Heart left ventricle (tissue), 16 donors: ENCODE data around the gene EEF1A1. TPM values are rescaled to one million over a fixed set of nuclear protein-coding genes. Genes with fewer than 3 reads are reported as not detected.

Source experiments
- ATAC-seq, 4 donors: fragments of 200-7000 bp; cut with Tn5 transposase; one replicate each; pipeline ENCODE4 v1.9.1; 2020 to 2022; ENCODE audit warnings: moderate library complexity in 4 of 4, mild to moderate bottlenecking in 3 of 4, moderate number of reproducible peaks in 1 of 4
- DNase-seq, 5 donors: peaks; one replicate each; pipeline ENCODE4 v3.0.0-alpha.2; 2020
- H3K27ac ChIP-seq, 12 donors: fragments of 200-600 bp; sonication (generic) in 4 of 12; one replicate each; pipeline versions ENCODE4 v1.5.0 to v1.8.0; 2016 to 2022; ENCODE audit warnings: mild to moderate bottlenecking in 2 of 12
- H3K27me3 ChIP-seq, 9 donors: fragments of 200-600 bp; sonication (generic) in 2 of 9; one replicate each; pipeline versions ENCODE4 v1.5.1 to v1.8.0; 2016 to 2022; ENCODE audit warnings: mild to moderate bottlenecking in 3 of 9
- H3K36me3 ChIP-seq, 9 donors: fragments of 200-600 bp; sonication (generic) in 2 of 9; one replicate each; pipeline versions ENCODE4 v1.5.0 to v1.8.0; 2018 to 2022; ENCODE audit warnings: mild to moderate bottlenecking in 2 of 9
- H3K4me1 ChIP-seq, 12 donors: fragments of 200-600 bp; sonication (generic) in 4 of 12; one replicate each; pipeline versions ENCODE4 v1.5.0 to v1.8.0; 2016 to 2022; ENCODE audit warnings: mild to moderate bottlenecking in 3 of 12
- H3K4me3 ChIP-seq, 12 donors: fragments of 200-600 bp; sonication (generic) in 4 of 12; one replicate each; pipeline versions ENCODE4 v1.5.0 to v1.8.0; 2017 to 2022; ENCODE audit warnings: mild to moderate bottlenecking in 9 of 12, moderate library complexity in 4 of 12
- H3K9me3 ChIP-seq, 12 donors: fragments of 200-600 bp; sonication (generic) in 4 of 12; one replicate each; pipeline versions ENCODE4 v1.5.0 to v1.8.0; 2016 to 2022; ENCODE audit warnings: mild to moderate bottlenecking in 1 of 12
- POLR2A ChIP-seq, 2 donors: fragments of 450-650 bp; IDR thresholded peaks; one replicate each; pipeline ENCODE4 v1.6.1; 2017; ENCODE audit warnings: antibody characterized with exemption in 2 of 2, mild to moderate bottlenecking in 2 of 2, moderate library complexity in 2 of 2
- WGBS, 4 donors: extraction: QIAGEN DNeasy Blood & Tissue Kit in 2 of 4; methylation state at CpG; one replicate each; pipeline versions ENCODE4 v1.1.5 to v1.1.7; 2013 to 2018; 5-methylcytosine and 5-hydroxymethylcytosine counted together
- intact Hi-C, 10 donors: fragments of 100-400 bp; cut with DNase I; formaldehyde crosslinking; loops; one replicate each; pipeline versions ENCODE4 v1.11.1 to v1.14.2; 2022
- polyA plus RNA-seq, 2 donors: library from polyadenylated mRNA; stranded (reverse); fragments of 200-250 nt; gene quantifications; one replicate each; pipeline ENCODE4 v1.2.3, GENCODE V29; 2013
- total RNA-seq, 9 donors: library from RNA; depleted of rRNA in 2 of 9; stranded (reverse); fragments of >200 nt in 2 of 9; fragmentation: NEBNext Ultra II Directional in 3 of 9; extraction: Animal tissue kit (Norgen Biotek cat#: 25700) in 3 of 9; gene quantifications; one replicate each; pipeline versions ENCODE4 v1.1.0 to v1.2.4, GENCODE V29; 2016 to 2023
- TF ChIP-seq, protein P1 (sequence below), 12 donors: fragments of 200-600 bp; sonication (generic) in 4 of 12; IDR thresholded peaks; one replicate each; pipeline versions ENCODE4 v1.5.0 to v1.8.0; 2018 to 2022; ENCODE audit warnings: antibody characterized with exemption in 12 of 12, mild to moderate bottlenecking in 5 of 12
- donor health status: ischemic (EF 13 %, LVEDD 7.1; RV severe dilation, severe dysfunction).
- donor health status: healthy with polysubstance abuse.
- donor health status: DM: no; HTN: yes; CAD: no.
- donor health status: DM: no; HTN: no; CAD: no.
- donor health status: ischemic (EF 25% LVEDD 6.9; RV normal size, moderate dysfunction).
- donor health status: ischemic (EF 25% LVEDD 5.7; RV mildly dilated, moderate dysfunction).
- donor health status: healthy.
- donor health status: DM: yes; HTN: yes; CAD: no.
- donor health status: ischemic (EF 35%, LVEDD 5.7; RV mildly dilated, moderate dysfunction).
- donor health status: nonischemic (EF 11% LVEDD 7.7; RV severe dilation, severe dysfunction).
- donor health status: DM: yes; HTN: yes; CAD: no.
- donor health status: PGD.
- donor health status: ischemic (EF 29% LVEDD 5.4; RV normal size, mild dysfunction).
- donor health status: nonischemic (EF 23%, LVEDD 6.1; RV moderate dilation, normal function).

Gene EEF1A1
- total and polyA plus RNA-seq, 11 donors = 743 to 4,205 (median 1,528) TPM

DNA sequence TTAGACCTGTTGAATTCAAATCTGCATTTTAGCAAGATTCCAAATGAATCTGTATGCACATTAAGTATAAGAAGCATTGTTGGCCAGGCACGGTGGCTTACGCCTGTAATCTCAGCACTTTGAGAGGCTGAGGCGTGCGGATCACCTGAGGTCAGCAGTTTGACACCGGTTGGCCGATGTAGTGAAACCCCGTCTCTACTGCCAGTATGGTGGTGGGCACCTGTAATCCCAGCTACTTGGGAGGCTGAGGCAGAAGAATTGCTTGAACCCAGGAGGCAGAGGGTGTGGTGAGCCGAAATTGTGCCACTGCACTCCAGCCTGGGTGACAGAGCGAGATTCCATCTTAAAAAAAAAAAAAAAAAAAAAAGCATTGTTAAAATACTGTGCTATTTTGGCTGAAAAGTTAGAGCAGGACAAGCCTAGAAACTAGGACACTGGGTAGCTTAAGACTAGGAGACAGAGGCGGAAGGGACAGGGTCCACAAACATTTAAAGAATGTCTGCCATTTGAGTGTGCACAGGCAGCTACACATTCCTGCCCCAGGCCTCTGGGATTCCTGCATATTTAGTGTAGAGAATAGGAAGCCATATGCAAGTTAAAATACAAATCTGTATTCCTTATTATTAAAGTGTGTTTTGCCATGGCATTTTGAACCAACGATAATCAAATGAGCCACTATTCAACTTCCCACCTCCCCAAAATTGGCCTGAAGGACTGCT is 45.1 kb upstream of the EEF1A1 start:
- peaks cover 0 to 16% (median 3%) of the 10 kb centered on the region in 12 donors for H3K4me1 ChIP-seq
- no peak overlapping the region for H3K4me3 ChIP-seq
- 90 to 94% (median 93%) methylated on average over 11 of the region's 11 CpGs for WGBS, 4 donors
- TF ChIP-seq, protein P1, sequence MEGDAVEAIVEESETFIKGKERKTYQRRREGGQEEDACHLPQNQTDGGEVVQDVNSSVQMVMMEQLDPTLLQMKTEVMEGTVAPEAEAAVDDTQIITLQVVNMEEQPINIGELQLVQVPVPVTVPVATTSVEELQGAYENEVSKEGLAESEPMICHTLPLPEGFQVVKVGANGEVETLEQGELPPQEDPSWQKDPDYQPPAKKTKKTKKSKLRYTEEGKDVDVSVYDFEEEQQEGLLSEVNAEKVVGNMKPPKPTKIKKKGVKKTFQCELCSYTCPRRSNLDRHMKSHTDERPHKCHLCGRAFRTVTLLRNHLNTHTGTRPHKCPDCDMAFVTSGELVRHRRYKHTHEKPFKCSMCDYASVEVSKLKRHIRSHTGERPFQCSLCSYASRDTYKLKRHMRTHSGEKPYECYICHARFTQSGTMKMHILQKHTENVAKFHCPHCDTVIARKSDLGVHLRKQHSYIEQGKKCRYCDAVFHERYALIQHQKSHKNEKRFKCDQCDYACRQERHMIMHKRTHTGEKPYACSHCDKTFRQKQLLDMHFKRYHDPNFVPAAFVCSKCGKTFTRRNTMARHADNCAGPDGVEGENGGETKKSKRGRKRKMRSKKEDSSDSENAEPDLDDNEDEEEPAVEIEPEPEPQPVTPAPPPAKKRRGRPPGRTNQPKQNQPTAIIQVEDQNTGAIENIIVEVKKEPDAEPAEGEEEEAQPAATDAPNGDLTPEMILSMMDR (IDR thresholded peaks at IDR 0.05) = no peak
- TF ChIP-seq POLR2A (IDR thresholded peaks at IDR 0.05) = no peak
- no peaks in the 10 kb centered on the region for H3K9me3 ChIP-seq
- ATAC-seq (no peak), DNase-seq (no peak)
- intact Hi-C loops = loop anchor here in 2 of 10 donors (5.0 kb wide), 1 partner anchor 44 kb away; the partner anchor contains the start of gene EEF1A1 (in 2 of the 2)
- no peaks in the 10 kb centered on the region for H3K27me3 ChIP-seq
- no peaks in the 10 kb centered on the region for H3K36me3 ChIP-seq
- peak overlapping the region in 6 of 12 donors; percentile 14 to 86 (median 58) for H3K27ac ChIP-seq

DNA sequence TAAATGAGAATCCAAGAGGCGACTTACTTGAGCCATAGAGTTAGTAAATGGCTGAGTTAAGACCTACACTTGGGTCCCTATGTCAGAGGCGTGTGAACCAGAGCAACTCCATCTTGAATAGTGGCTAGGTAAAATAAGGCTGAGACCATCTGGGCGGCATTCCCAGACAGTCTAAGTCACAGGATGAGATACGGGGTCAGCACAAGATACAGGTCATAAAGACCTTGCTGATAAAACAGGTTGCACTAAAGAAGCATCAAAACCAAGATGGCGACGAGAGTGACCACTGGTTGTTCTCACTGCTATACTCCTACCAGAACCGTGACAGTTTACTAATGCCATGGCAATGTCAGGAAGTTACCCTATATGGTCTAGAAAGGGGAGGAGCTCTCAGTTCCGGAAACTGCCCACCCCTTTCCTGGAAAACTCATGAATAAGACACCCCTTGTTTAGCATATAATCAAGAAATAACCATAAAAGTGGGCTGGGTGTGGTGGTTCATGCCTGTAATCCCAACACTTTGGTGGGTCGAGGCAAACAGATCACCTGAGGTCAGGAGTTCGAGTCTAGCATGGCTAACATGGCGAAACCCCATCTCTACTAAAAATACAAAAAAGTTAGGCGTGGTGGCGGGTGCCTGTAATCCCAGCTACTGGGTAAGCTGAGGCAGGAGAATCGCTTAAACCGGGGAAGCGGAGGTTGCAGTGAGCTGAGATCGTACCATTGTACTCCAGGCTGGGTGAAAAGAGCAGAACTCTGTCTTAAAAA is 43.9 kb upstream of the EEF1A1 start:
- no peaks in the 10 kb centered on the region for H3K36me3 ChIP-seq
- no peak overlapping the region for H3K27ac ChIP-seq
- DNase-seq (no peak), ATAC-seq (no peak)
- 94 to 96% (median 96%) methylated on average over 17 of the region's 17 CpGs for WGBS, 4 donors
- peaks cover 0 to 13% (median 0%) of the 10 kb centered on the region in 12 donors for H3K4me1 ChIP-seq
- intact Hi-C loops = loop anchor here in 2 of 10 donors (5.0 kb wide), 1 partner anchor 42 kb away; the partner anchor contains the start of gene EEF1A1 (in 2 of the 2)
- no peaks in the 10 kb centered on the region for H3K9me3 ChIP-seq
- TF ChIP-seq, protein P1 (IDR thresholded peaks at IDR 0.05) = no peak
- TF ChIP-seq POLR2A (IDR thresholded peaks at IDR 0.05) = no peak
- no peak overlapping the region for H3K4me3 ChIP-seq
- no peaks in the 10 kb centered on the region for H3K27me3 ChIP-seq

DNA sequence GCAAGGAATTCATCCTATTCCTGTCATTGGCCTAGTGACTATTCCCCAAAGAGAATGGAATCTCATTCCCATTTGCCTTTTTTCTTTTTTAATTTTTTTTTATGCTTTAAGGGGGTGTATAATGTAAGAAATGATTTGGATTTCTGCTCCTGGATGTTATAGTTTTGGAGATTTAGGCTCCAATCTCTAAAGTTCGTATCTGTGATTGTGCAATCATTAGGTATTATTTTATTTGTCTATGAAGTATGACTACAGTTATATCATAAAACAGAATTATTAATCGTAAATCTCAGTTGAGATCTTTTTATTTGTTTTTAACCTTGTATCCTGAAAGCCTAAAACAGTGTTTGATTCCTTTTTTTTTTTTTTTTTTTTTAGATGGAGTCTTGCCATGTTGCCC is 41.7 kb upstream of the EEF1A1 start:
- intact Hi-C loops = no loop called here
- WGBS, 4 donors = 89 to 96% (median 93%) methylated on average over 2 of the region's 2 CpGs
- Histone ChIP-seq H3K4me1 (peaks cover 0 to 12% (median 0%) of the 10 kb centered on the region in 12 donors), H3K27ac (no peak overlapping the region), H3K36me3 (no peaks in the 10 kb centered on the region), H3K9me3 (no peaks in the 10 kb centered on the region), H3K27me3 (no peaks in the 10 kb centered on the region), H3K4me3 (no peak overlapping the region)
- no peak for TF ChIP-seq POLR2A (IDR thresholded peaks at IDR 0.05)
- TF ChIP-seq, protein P1 (IDR thresholded peaks at IDR 0.05) = no peak
- DNase-seq (no peak), ATAC-seq (no peak)

DNA sequence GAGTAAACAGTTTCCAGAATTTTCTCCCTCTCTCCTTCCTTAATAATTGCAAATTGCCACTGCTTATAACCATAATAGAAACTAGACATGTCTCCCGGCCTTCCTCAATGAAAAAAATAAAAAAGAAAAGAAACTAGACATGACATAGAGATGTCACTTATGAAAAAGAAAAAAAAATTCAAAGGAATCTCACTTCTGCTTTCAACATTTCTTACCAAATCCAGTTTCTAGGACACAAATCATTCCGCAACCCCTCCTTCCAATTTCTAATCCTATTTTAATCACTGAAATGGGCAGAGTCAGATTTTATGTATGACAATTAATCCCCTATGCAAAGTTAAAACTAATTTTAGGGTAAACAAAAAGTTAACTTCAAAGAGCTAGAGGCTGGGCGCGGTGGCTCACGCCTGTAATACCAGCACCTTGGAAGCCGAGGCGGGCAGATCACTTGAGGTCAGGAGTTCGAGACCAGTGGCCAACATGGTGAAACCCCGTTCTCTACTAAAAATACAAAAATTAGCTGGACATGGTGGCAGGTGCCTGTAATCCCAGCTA is 40.1 kb upstream of the EEF1A1 start:
- 91 to 95% (median 92%) methylated on average over 9 of the region's 9 CpGs for WGBS, 4 donors
- ATAC-seq (no peak), DNase-seq (no peak)
- Histone ChIP-seq H3K4me3 (no peak overlapping the region), H3K27me3 (no peaks in the 10 kb centered on the region), H3K36me3 (no peaks in the 10 kb centered on the region), H3K27ac (no peak overlapping the region), H3K4me1 (no peaks in the 10 kb centered on the region), H3K9me3 (no peaks in the 10 kb centered on the region)
- TF ChIP-seq, protein P1 (IDR thresholded peaks at IDR 0.05) = no peak
- no peak for TF ChIP-seq POLR2A (IDR thresholded peaks at IDR 0.05)
- intact Hi-C loops = no loop called here
